Ishikawa (cell line): Measurements from ENCODE around the gene SPOCK1.

Source experiments
- CEBPB ChIP-seq: IDR thresholded peaks from 2 replicates; pipeline ENCODE4 v1.6.1; 2012
- CREB1 ChIP-seq: IDR thresholded peaks from 2 replicates; pipeline ENCODE4 v1.6.1; 2012; ENCODE audit warnings: low read depth
- EGR1 ChIP-seq: IDR thresholded peaks from 2 replicates; pipeline ENCODE4 v1.6.1; 2012
- EP300 ChIP-seq: IDR thresholded peaks from 2 replicates; pipeline ENCODE4 v1.6.1; 2012; ENCODE audit warnings: borderline replicate concordance
- FOXM1 ChIP-seq: IDR thresholded peaks from 2 replicates; pipeline ENCODE4 v1.6.1; 2012; ENCODE audit warnings: low read depth, borderline replicate concordance
- MAX ChIP-seq: IDR thresholded peaks from 2 replicates; pipeline ENCODE4 v1.6.1; 2012
- NFIC ChIP-seq: IDR thresholded peaks from 2 replicates; pipeline ENCODE4 v1.6.1; 2012
- RAD21 ChIP-seq: IDR thresholded peaks from 2 replicates; pipeline ENCODE4 v1.6.1; 2012; ENCODE audit warnings: low read depth
- REST ChIP-seq: IDR thresholded peaks from 2 replicates; pipeline ENCODE4 v1.6.1; 2012; ENCODE audit warnings: low read depth, mild to moderate bottlenecking
- TAF1 ChIP-seq: IDR thresholded peaks from 2 replicates; pipeline ENCODE4 v1.6.1; 2012; ENCODE audit warnings: low read depth, mild to moderate bottlenecking
- TCF12 ChIP-seq: IDR thresholded peaks from 2 replicates; pipeline ENCODE4 v1.6.1; 2012; ENCODE audit warnings: low read depth
- TEAD4 ChIP-seq: IDR thresholded peaks from 2 replicates; pipeline ENCODE4 v1.6.1; 2012
- USF1 ChIP-seq: IDR thresholded peaks from 2 replicates; pipeline ENCODE4 v1.6.1; 2012
- YY1 ChIP-seq: IDR thresholded peaks from 2 replicates; pipeline ENCODE4 v1.6.1; 2012; ENCODE audit warnings: low read depth
- ZBTB7A ChIP-seq: IDR thresholded peaks from 2 replicates; pipeline ENCODE4 v1.6.1; 2012; ENCODE audit warnings: low read depth

The SPOCK1 gene

GRCh38 chr5:137375741-137376526, 123.2 kb downstream of the SPOCK1 start:
- TF ChIP-seq ZBTB7A (no peak), EGR1 (no peak), CREB1 (no peak), TEAD4 (no peak), EP300 (no peak), USF1 (no peak), NFIC (no peak), REST (no peak), MAX (no peak), TCF12 (no peak), FOXM1 (no peak), CEBPB (no peak), RAD21 (no peak), TAF1 (no peak), YY1 (no peak)

GRCh38 chr5:137374110-137374714, 124.9 kb downstream of the SPOCK1 start:
- TF ChIP-seq ZBTB7A = no peak
- no peak for TF ChIP-seq TAF1
- TF ChIP-seq EGR1 = no peak
- TF ChIP-seq CEBPB = no peak
- TF ChIP-seq EP300 = no peak
- no peak for TF ChIP-seq TCF12
- TF ChIP-seq NFIC = no peak
- TF ChIP-seq REST = no peak
- no peak for TF ChIP-seq FOXM1
- no peak for TF ChIP-seq TEAD4
- TF ChIP-seq CREB1 = no peak

GRCh38 chr5:137372773-137373160, 126.4 kb downstream of the SPOCK1 start:
- no peak for TF ChIP-seq TAF1
- TF ChIP-seq EP300 = no peak
- no peak for TF ChIP-seq CREB1
- no peak for TF ChIP-seq YY1
- no peak for TF ChIP-seq REST
- TF ChIP-seq NFIC = no peak
- TF ChIP-seq EGR1 = no peak
- TF ChIP-seq USF1 = no peak
- no peak for TF ChIP-seq CEBPB
- no peak for TF ChIP-seq MAX

GRCh38 chr5:137372016-137372772, 126.9 kb downstream of the SPOCK1 start:
- TF ChIP-seq REST (no peak), TAF1 (no peak), YY1 (no peak), EGR1 (no peak), CREB1 (no peak), EP300 (no peak), USF1 (no peak), MAX (no peak), RAD21 (no peak)
